GM21737 (cell line): Measurements from ENCODE around the gene CYP4A22.
"Not testable (repeated sequence)": the region's sequence is repeated elsewhere in the genome, so short reads cannot be mapped to it uniquely, and the experiment has no call there.

Source experiments
- ATAC-seq: cut with Tn5 transposase; IDR thresholded peaks from one replicate; pipeline ENCODE4 v1.9.1; 2021; ENCODE audit warnings: mild to moderate bottlenecking, moderate library complexity; ENCODE audit not compliant: unreplicated experiment

CYP4A22 gene

GRCh38 chr1:47184090-47184821 is 47.0 kb downstream of the CYP4A22 start:
- ATAC-seq: no peak

- no peak for ATAC-seq
Measured at GRCh38 chr1:47184822-47185677, 47.8 kb downstream of the CYP4A22 start.

GRCh38 chr1:47186267-47187185 is 49.3 kb downstream of the CYP4A22 start:
- ATAC-seq: no peak

GRCh38 chr1:47187231-47187925 is 50.1 kb downstream of the CYP4A22 start:
- no peak for ATAC-seq

- no peak for ATAC-seq
Measured at GRCh38 chr1:47187926-47188250, 50.6 kb downstream of the CYP4A22 start.

GRCh38 chr1:47188791-47189785 is 51.8 kb downstream of the CYP4A22 start:
- no peak for ATAC-seq

GRCh38 chr1:47189844-47190508 is 52.7 kb downstream of the CYP4A22 start, which contains the start of gene PDZK1IP1:
PDZK1IP1 (minus strand) TSS chr1:47190036; CDS start chr1:47189932, 104 bp downstream.
- ATAC-seq: no peak

GRCh38 chr1:47190509-47190855 is 53.2 kb downstream of the CYP4A22 start:
- no peak for ATAC-seq

GRCh38 chr1:47190857-47191256 is 53.6 kb downstream of the CYP4A22 start:
- ATAC-seq: no peak

- no peak for ATAC-seq
Measured at GRCh38 chr1:47191940-47192457, 54.8 kb downstream of the CYP4A22 start.

GRCh38 chr1:47192458-47193384 is 55.5 kb downstream of the CYP4A22 start:
- peak; percentile 54 for ATAC-seq

- ATAC-seq: not testable (repeated sequence)
Measured at GRCh38 chr1:47193496-47193895, 56.3 kb downstream of the CYP4A22 start.

GRCh38 chr1:47194311-47194710 is 57.1 kb downstream of the CYP4A22 start:
- ATAC-seq: no peak

- ATAC-seq: not testable (repeated sequence)
Measured at GRCh38 chr1:47195981-47196380, 58.7 kb downstream of the CYP4A22 start.

- ATAC-seq: no peak
Measured at GRCh38 chr1:47196622-47197021, 59.4 kb downstream of the CYP4A22 start.

- ATAC-seq: no peak
Measured at GRCh38 chr1:47198214-47198613, 61.0 kb downstream of the CYP4A22 start.
